Adrenal gland (tissue), 12 donors: ENCODE measurements around the gene SMAD3. TPM values are rescaled to one million over a fixed set of nuclear protein-coding genes. Genes with fewer than 3 reads are reported as not detected.

ENCODE experiments used
- DNase-seq, 7 donors: peaks; one replicate each; pipeline ENCODE4 v3.0.0-alpha.2; 2019 to 2020
- H3K27ac ChIP-seq, 5 donors: fragments of 200-600 bp; sonication (generic) in 4 of 5; 1 replicate in 3 of 5; 2 replicates in 2 of 5; pipeline versions ENCODE4 v1.5.1 to v1.8.0; 2016 to 2020; ENCODE audit warnings: mild to moderate bottlenecking in 1 of 5
- H3K27me3 ChIP-seq: fragments of 200-600 bp; 2 replicates; pipeline ENCODE4 v1.8.0; 2021
- H3K36me3 ChIP-seq, 2 donors: fragments of 200-600 bp; replicated peaks in 1 of 2; 1 replicate in 1 of 2; 2 replicates in 1 of 2; pipeline versions ENCODE4 v1.5.1 to v1.8.0; 2018 to 2022
- H3K4me1 ChIP-seq, 2 donors: fragments of 200-600 bp; replicated peaks in 1 of 2; 1 replicate in 1 of 2; 2 replicates in 1 of 2; pipeline versions ENCODE4 v1.5.1 to v1.8.0; 2018 to 2021
- H3K4me3 ChIP-seq, 4 donors: fragments of 200-600 bp; sonication (generic) in 3 of 4; one replicate each; pipeline ENCODE4 v1.5.1; 2016 to 2018
- H3K9me3 ChIP-seq, 3 donors: fragments of 200-600 bp; sonication (generic) in 1 of 3; replicated peaks in 1 of 3; 1 replicate in 2 of 3; 2 replicates in 1 of 3; pipeline versions ENCODE4 v1.5.1 to v1.8.0; 2016 to 2021
- CTCF ChIP-seq, 6 experiments: fragments of 450-650 bp in 4 of 6; fragments of 200-600 bp in 2 of 6; sonication (generic) in 1 of 6; IDR thresholded peaks; 1 replicate in 5 of 6; 2 replicates in 1 of 6; pipeline versions ENCODE4 v1.5.1 to v1.8.0; 2016 to 2021; ENCODE audit warnings: antibody characterized with exemption in 6 of 6, mild to moderate bottlenecking in 2 of 6, moderate library complexity in 1 of 6
- POLR2A ChIP-seq, 2 donors: fragments of 450-650 bp; IDR thresholded peaks; one replicate each; pipeline ENCODE4 v1.6.1; 2017; ENCODE audit warnings: antibody characterized with exemption in 2 of 2, mild to moderate bottlenecking in 2 of 2, moderate library complexity in 1 of 2
- WGBS, 4 donors: extraction: QIAGEN DNeasy Blood & Tissue Kit in 2 of 4; methylation state at CpG; one replicate each; pipeline versions ENCODE4 v1.1.5 to v1.1.7; 2013 to 2017; 5-methylcytosine and 5-hydroxymethylcytosine counted together
- intact Hi-C, 2 donors: fragments of 100-400 bp; cut with DNase I; formaldehyde crosslinking; loops; one replicate each; pipeline versions ENCODE4 v1.14.1 to v1.15.0; 2022 to 2023
- polyA plus RNA-seq, 3 donors: library from polyadenylated mRNA; stranded (reverse); fragments of 200-250 nt in 2 of 3; fragments of 350-450 nt in 1 of 3; fragmentation: Illumina TruSeq in 1 of 3; extraction: RNeasy Lipid Tissue Mini Kit (QIAGEN cat#74804) in 1 of 3; gene quantifications; one replicate each; pipeline ENCODE4 v1.2.3, GENCODE V29; 2013 to 2014
- total RNA-seq, 9 donors: library from RNA; depleted of rRNA in 4 of 9; stranded (reverse); fragments of >200 nt in 4 of 9; fragments of 120-200 nt in 1 of 9; fragmentation: NEBNext Ultra II Directional in 1 of 9; extraction: Animal tissue kit (Norgen Biotek cat#: 25700) in 1 of 9; gene quantifications; one replicate each; pipeline versions ENCODE4 v1.1.0 to v1.2.4, GENCODE V29; 2013 to 2023
- donor health status: healthy with polysubstance abuse.
- donor health status: Bipolar disorder and iron deficiency.
- donor health status: DM: yes; HTN: yes; CAD: no.
- donor health status: DM: no; HTN: no; CAD: no.
- donor health status: DM: no; HTN: no; CAD: no.
- donor health status: DM: yes; HTN: yes; CAD: no.

Gene SMAD3
- total and polyA plus RNA-seq, 12 donors, result 6.4 to 92.0 (median 8.0) TPM

GRCh38 chr15:67146875-67147381 lies 81.5 kb downstream of the SMAD3 start:
- H3K36me3 ChIP-seq, result no peaks in the 10 kb centered on the region
- H3K4me3 ChIP-seq, result no peak overlapping the region
- 70 to 82% (median 73%) methylated on average over 9 to 10 of the region's 10 CpGs for WGBS, 4 donors
- H3K27ac ChIP-seq, result peak overlapping the region in 1 of 5 donors; percentile 41
- H3K4me1 ChIP-seq, result peaks cover 27 to 57% of the 10 kb centered on the region in 2 donors
- DNase-seq, result no peak
- TF ChIP-seq CTCF (IDR thresholded peaks at IDR 0.05), result no peak
- TF ChIP-seq POLR2A (IDR thresholded peaks at IDR 0.05), result no peak
- no peaks in the 10 kb centered on the region for H3K27me3 ChIP-seq
- no peaks in the 10 kb centered on the region for H3K9me3 ChIP-seq
- intact Hi-C loops, result no loop called here

GRCh38 chr15:67147396-67147949 lies 82.1 kb downstream of the SMAD3 start:
- WGBS, 4 donors, result 81 to 89% (median 87%) methylated on average over 7 of the region's 7 CpGs
- no peak for DNase-seq
- Histone ChIP-seq H3K27me3 (no peaks in the 10 kb centered on the region), H3K27ac (peak overlapping the region in 1 of 5 donors; percentile 41), H3K9me3 (no peaks in the 10 kb centered on the region), H3K4me1 (peaks cover 23 to 51% of the 10 kb centered on the region in 2 donors), H3K36me3 (no peaks in the 10 kb centered on the region), H3K4me3 (no peak overlapping the region)
- intact Hi-C loops, result no loop called here
- TF ChIP-seq CTCF (IDR thresholded peaks at IDR 0.05) (no peak), POLR2A (IDR thresholded peaks at IDR 0.05) (no peak)

DNA sequence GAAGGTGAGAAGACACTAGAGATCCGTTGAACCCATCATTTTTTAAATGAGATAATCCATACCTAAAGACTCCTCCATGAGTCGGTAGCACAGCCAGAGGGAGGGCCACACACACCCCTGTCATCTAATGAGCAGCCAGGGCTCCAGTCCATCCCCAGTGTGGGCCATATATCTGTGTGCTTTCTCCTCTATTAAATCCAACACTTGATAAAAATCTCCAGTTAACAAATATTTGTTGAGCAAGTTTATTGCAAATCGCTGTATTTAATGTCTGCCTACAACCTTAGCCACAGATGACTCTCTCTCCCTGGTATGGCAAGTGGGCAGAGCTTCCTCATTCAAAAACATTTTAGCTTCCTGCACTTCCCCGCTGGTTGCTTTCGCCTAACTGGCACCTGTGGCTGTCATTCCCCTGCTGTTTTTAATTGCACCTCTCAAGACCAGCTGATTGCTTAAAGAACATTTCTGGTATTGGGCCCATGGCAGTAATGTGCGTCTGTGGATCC lies 82.8 kb downstream of the SMAD3 start:
- Histone ChIP-seq H3K4me3 (no peak overlapping the region), H3K27ac (no peak overlapping the region), H3K9me3 (no peaks in the 10 kb centered on the region), H3K27me3 (no peaks in the 10 kb centered on the region), H3K4me1 (peaks cover 17 to 43% of the 10 kb centered on the region in 2 donors), H3K36me3 (no peaks in the 10 kb centered on the region)
- WGBS, 4 donors, result 81 to 90% (median 84%) methylated on average over 6 of the region's 6 CpGs
- TF ChIP-seq CTCF (IDR thresholded peaks at IDR 0.05) (no peak), POLR2A (IDR thresholded peaks at IDR 0.05) (no peak)
- no peak for DNase-seq
- intact Hi-C loops, result no loop called here

DNA sequence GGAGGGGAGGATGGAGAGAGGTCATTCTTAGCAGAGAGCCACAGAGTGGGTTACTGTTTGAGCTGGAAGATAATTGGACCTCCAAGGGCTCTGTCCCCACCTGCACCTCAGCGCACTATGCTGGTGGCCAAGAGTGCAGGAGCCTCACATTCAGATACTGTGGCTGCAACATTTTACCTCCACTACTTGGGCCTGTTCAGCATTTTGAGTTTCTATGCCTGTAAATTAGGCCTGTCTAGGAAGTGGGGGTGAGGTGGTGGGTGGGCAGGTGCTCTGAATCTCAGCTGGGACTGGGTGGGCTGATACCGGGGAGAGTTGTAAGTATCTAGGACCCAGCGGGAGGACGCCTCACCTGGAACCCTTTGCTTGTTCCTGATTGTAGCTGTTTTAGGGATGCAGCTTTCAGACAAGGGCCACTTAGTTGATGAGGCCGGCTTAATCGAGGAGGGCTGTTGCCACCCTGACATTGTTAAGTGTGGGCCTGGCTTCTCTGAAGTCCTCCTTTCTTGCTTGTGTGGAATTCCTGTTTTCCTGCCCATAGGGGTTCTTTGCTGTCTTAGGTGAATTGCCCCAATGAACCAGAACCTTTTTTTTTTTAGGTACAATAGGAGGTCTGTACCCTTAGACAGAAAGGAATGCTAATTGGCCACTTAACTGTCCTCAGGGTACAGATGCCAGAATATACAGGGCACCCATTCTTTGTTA lies 83.8 kb downstream of the SMAD3 start:
- WGBS, 4 donors, result 89 to 98% (median 93%) methylated on average over 5 to 6 of the region's 6 CpGs
- Histone ChIP-seq H3K27me3 (no peaks in the 10 kb centered on the region), H3K4me1 (peaks cover 17 to 40% of the 10 kb centered on the region in 2 donors), H3K9me3 (no peaks in the 10 kb centered on the region), H3K36me3 (no peaks in the 10 kb centered on the region), H3K4me3 (no peak overlapping the region), H3K27ac (peak overlapping the region in 3 of 5 donors; percentile 72 to 85 (median 78))
- intact Hi-C loops, result no loop called here
- TF ChIP-seq CTCF (IDR thresholded peaks at IDR 0.05) (no peak), POLR2A (IDR thresholded peaks at IDR 0.05) (no peak)
- no peak for DNase-seq
